ENCODE data around the gene TM9SF4.

Gene TM9SF4

DNA sequence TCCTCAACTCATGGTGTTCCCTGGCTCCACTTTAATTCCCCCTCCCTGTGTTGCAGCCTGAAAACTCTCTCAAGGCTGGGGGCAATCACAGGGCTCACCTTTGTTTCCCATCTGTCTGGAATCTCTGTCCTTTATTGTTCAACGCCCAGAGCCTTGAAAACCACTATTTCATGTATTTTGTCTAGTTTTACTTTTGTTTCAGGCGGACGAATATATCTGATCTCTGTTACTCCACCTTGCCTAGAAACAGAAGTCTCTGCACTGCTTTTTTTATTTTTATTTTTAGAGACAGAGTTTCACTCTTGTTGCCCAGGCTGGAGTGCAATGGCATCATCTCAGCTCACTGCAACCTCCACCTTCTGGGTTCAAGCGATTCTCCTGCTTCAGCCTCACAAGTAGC, 70.4 kb downstream of the TM9SF4 start:
- TF ChIP-seq, protein P1, sequence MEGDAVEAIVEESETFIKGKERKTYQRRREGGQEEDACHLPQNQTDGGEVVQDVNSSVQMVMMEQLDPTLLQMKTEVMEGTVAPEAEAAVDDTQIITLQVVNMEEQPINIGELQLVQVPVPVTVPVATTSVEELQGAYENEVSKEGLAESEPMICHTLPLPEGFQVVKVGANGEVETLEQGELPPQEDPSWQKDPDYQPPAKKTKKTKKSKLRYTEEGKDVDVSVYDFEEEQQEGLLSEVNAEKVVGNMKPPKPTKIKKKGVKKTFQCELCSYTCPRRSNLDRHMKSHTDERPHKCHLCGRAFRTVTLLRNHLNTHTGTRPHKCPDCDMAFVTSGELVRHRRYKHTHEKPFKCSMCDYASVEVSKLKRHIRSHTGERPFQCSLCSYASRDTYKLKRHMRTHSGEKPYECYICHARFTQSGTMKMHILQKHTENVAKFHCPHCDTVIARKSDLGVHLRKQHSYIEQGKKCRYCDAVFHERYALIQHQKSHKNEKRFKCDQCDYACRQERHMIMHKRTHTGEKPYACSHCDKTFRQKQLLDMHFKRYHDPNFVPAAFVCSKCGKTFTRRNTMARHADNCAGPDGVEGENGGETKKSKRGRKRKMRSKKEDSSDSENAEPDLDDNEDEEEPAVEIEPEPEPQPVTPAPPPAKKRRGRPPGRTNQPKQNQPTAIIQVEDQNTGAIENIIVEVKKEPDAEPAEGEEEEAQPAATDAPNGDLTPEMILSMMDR (IDR thresholded peaks at IDR 0.05; ENCODE audit: low read depth, low read length, missing control alignments): no peak
- in situ Hi-C loops (cut with HindIII; ENCODE audit: low sequenced_read_pairs): loop anchor here (10.0 kb wide), 1 partner anchor 135 kb away; no protein-coding TSS in a partner anchor
- no peak for DNase-seq (ENCODE audit: low read depth)
- no peak overlapping the region for H3K4me3 ChIP-seq (ENCODE audit: low read depth, low read length)

DNA sequence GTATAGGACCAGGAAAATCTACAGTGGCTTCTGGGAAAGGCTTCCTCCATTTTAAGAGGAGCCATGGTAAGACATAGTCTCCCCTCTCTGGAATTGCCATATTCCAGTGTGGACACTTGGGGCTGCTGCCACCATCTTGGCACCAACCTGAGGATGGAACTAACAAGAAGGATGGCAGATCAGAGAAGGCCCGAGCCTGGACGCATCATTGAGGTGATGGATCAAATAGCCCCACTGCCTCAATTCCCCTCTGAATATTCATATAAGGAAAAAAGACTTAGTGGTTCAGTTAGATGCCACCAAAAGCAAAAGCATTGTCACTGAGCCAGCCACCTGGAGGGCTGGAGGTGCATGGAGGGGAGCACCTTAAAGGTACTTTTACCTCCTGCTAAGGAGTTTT, 72.1 kb downstream of the TM9SF4 start:
- DNase-seq (ENCODE audit: low read depth): no peak
- TF ChIP-seq, protein P1 (IDR thresholded peaks at IDR 0.05; ENCODE audit: low read depth, low read length, missing control alignments): no peak
- in situ Hi-C loops (cut with HindIII; ENCODE audit: low sequenced_read_pairs): loop anchor here (10.0 kb wide), 1 partner anchor 137 kb away; no protein-coding TSS in a partner anchor
- H3K4me3 ChIP-seq (ENCODE audit: low read depth, low read length): no peak overlapping the region

DNA sequence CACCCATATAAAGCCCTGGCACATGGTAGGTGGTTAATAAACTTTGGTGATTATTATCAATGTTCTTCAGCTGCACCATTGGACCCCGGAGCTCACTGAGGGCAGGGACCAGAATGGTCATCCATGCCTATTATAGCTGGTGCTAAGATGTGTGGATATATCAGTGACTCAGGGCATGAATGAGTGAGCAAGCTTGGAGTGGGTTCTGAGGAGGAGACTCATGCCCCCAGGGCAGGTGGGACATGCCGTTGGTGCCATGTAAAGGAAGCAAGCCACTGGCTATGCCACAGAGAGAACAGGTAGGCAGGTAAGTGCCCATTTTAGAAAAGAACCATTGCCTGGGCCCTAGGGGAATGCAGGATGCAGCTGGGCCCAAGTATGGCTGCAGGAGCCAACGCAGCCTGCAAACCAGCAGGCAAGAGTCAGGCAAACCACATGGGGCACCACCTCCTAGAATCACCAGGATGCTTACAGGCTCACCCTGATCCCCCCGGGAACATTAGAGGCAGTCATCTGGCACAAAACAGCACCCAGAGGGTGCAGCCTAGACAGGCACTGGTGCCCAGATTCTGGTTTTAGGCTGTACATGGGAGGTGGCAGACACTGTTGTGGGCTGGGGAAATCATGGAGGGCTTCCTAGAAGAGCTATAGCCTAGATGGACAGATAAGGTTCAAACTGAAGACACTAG, 74.6 kb downstream of the TM9SF4 start:
- in situ Hi-C loops (cut with HindIII; ENCODE audit: low sequenced_read_pairs): loop anchor here (10.0 kb wide), 1 partner anchor 139 kb away; no protein-coding TSS in a partner anchor
- TF ChIP-seq, protein P1 (IDR thresholded peaks at IDR 0.05; ENCODE audit: low read depth, low read length, missing control alignments): no peak
- DNase-seq (ENCODE audit: low read depth): no peak

DNA sequence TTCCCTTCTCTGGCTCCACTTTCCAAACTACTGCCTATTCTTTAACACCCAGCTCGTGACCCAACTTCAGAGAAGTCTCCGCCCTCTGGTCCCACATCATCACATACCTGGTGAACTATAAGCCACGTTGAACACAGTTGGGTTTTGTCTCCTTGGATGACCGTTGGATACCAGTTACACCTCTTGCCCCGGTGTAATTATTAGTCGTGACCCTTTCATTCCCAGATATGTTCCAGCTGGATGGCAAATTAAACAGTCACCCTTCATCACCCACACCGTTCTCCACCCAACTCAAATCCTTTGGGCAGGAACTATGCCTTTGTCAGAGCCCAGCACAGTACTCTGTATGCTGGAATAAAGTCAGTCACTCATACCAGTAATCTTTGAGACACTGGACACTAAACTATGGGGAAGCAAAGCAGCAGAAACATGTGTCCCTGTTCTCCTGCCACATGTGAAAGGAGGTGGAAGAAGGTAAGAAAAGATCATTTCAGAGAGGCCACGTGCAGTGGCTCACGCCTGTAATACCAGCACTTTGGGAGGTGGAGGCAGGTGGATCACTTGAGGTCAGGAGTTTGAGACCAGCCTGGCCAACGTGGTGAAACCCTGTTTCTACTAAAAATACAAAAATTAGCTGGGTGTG, 75.6 kb downstream of the TM9SF4 start:
- DNase-seq (ENCODE audit: low read depth): no peak
- TF ChIP-seq, protein P1 (IDR thresholded peaks at IDR 0.05; ENCODE audit: low read depth, low read length, missing control alignments): no peak
- H3K4me3 ChIP-seq (ENCODE audit: low read depth, low read length): no peak overlapping the region
- in situ Hi-C loops (cut with HindIII; ENCODE audit: low sequenced_read_pairs): loop anchor here (10.0 kb wide), 1 partner anchor 140 kb away; no protein-coding TSS in a partner anchor

More for the DNA sequence above, 74.6 kb downstream of the TM9SF4 start:
- no peak overlapping the region for H3K4me3 ChIP-seq (ENCODE audit: low read depth, low read length)

DNA sequence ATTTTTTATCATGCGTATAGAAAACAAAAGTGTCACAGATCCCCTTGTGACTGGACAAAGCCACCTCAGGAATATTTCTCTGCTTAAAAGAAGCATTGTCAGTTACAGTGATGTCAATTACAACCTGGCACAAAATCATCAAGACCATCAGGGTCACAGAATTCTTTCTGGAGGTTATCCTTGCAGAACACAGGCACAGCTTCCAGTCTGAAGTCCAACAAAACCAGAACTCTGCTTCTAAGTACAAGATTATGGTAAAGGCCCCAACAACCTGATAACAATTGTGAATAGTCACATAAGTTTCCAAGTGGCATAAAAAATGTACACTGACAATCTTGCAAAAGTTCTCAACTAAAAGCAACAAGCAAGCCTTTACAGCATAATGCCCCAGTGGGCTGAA, 77.0 kb downstream of the TM9SF4 start:
- DNase-seq (ENCODE audit: low read depth): no peak
- TF ChIP-seq, protein P1 (IDR thresholded peaks at IDR 0.05; ENCODE audit: low read depth, low read length, missing control alignments): no peak
- H3K4me3 ChIP-seq (ENCODE audit: low read depth, low read length): no peak overlapping the region
- in situ Hi-C loops (cut with HindIII; ENCODE audit: low sequenced_read_pairs): loop anchor here (10.0 kb wide), 1 partner anchor 142 kb away; no protein-coding TSS in a partner anchor

DNA sequence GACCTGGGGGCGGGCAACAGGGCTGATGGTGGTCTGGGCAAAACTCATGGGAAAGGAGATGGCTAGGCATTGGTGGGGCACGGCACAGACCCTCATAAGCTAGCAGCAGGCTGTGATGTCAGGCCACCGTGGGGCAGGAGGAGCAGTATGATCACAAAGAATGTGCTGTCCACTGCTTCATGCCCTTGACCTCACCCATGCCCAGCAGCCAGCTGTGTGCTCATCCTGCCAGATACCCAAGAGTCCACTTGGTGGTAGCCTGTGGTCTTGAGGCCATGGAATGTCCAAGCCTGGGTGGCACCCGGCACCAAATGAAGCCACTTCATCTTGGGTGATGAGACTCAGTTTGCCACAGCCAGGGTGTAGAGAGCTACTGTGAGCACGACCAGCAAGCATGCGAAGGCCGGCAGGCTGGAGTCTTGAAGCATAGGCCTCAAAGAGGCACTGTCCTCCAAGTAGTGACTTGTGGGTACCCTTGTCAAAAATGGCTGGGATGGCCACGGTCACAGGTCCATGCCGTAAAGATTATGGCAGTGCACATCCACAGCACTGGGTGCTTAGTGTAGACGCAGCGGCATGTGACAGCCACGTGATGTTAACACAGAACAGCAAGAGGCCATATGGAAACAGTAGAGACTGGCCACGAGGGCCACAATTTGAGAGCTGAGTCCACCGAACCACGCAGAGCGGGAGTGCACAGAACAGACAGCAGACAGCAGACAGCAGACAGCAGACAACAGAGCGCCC, 79.0 kb downstream of the TM9SF4 start:
- DNase-seq (ENCODE audit: low read depth): no peak
- in situ Hi-C loops (cut with HindIII; ENCODE audit: low sequenced_read_pairs): loop anchor here (10.0 kb wide), 1 partner anchor 144 kb away; no protein-coding TSS in a partner anchor
- H3K4me3 ChIP-seq (ENCODE audit: low read depth, low read length): no peak overlapping the region
- TF ChIP-seq, protein P1 (IDR thresholded peaks at IDR 0.05; ENCODE audit: low read depth, low read length, missing control alignments): no peak
